ENCODE measurements around the gene MYCBP2.

The MYCBP2 gene

DNA sequence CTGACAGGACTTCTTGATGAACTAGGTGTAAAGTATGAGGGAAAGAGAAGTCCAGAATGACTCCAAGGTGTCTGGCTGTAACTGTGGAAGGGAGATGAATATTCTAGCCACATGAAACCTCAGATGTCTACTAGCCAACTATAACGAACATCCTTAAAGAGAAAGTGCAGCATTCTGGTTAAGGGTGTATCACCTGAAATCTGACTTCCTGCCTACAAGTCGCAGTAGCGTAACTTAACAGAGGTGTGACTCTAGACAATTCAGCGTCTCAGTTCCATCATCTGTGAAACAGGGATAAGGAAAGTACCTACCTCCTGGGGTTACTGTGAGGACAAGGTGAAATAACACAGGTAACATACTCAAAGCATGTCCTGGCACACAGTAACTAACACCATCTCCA lies 154.2 kb downstream of the MYCBP2 start:
- H3K36me3 ChIP-seq (ENCODE audit: control insufficient read depth, insufficient read depth, low read length), result no peaks in the 10 kb centered on the region
- H4K5ac ChIP-seq (ENCODE audit: low read length), result no peak overlapping the region
- H2AK5ac ChIP-seq (ENCODE audit: low read length), result no peak overlapping the region
- H3K4me3 ChIP-seq (ENCODE audit: low read length), result no peak overlapping the region
- no peaks in the 10 kb centered on the region for H3K4me1 ChIP-seq (ENCODE audit: control insufficient read depth, low read depth, low read length)
- no peak overlapping the region for H2BK15ac ChIP-seq (replicated peaks; ENCODE audit: low read depth)
- H2BK120ac ChIP-seq (ENCODE audit: low read depth, low read length), result no peak overlapping the region
- H3K27me3 ChIP-seq (ENCODE audit: insufficient read depth, low read length, poor library complexity), result no peaks in the 10 kb centered on the region
- H3K79me2 ChIP-seq (ENCODE audit: control insufficient read depth, insufficient read depth, low read length), result no peaks in the 10 kb centered on the region
- H3K9ac ChIP-seq (ENCODE audit: low read length), result no peak overlapping the region
- no peak overlapping the region for H3K27ac ChIP-seq (ENCODE audit: low read depth, low read length)
- no peak for DNase-seq
- no peaks in the 10 kb centered on the region for H3K79me1 ChIP-seq (ENCODE audit: low read length)
- H3K23ac ChIP-seq (ENCODE audit: low read length), result no peak overlapping the region
- H2BK5ac ChIP-seq (ENCODE audit: low read length), result no peak overlapping the region
- whole genome bisulfite sequencing (ENCODE audit: extremely low coverage, insufficient coverage, low lambda C conversion rate), result no CpG with 5 or more reads among the region's 4 CpGs
- H4K8ac ChIP-seq (ENCODE audit: low read depth, low read length), result no peak overlapping the region
- no peak overlapping the region for H3K4ac ChIP-seq (ENCODE audit: low read depth, low read length)
- H3K18ac ChIP-seq (ENCODE audit: low read length), result no peak overlapping the region
- no peak overlapping the region for H3K4me2 ChIP-seq (ENCODE audit: low read length)
- no peak overlapping the region for H3K56ac ChIP-seq (ENCODE audit: low read length)

DNA sequence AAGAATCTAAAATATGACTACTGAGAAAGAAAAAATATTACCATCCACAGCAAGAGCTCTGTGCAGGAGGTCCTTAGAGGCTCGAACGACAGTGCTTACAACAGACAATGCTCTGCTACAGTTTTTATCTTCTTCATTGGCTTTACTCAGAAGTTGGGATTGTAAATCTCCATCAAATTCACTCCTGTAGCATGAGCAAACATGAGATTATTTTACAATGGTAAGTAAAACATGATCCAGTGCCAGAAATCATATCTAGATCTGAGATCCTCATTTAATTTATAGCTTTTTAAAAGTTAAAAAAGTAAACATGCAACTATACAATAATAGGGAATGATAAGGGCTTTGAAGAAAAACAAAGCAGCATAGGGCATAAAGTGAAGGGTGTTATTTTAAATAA lies 155.4 kb downstream of the MYCBP2 start:
- Histone ChIP-seq H3K36me3 (ENCODE audit: control insufficient read depth, insufficient read depth, low read length) (no peaks in the 10 kb centered on the region), H3K56ac (ENCODE audit: low read length) (no peak overlapping the region), H3K18ac (ENCODE audit: low read length) (no peak overlapping the region), H3K4ac (ENCODE audit: low read depth, low read length) (no peak overlapping the region), H3K79me1 (ENCODE audit: low read length) (no peaks in the 10 kb centered on the region), H3K23ac (ENCODE audit: low read length) (no peak overlapping the region), H3K27ac (ENCODE audit: low read depth, low read length) (no peak overlapping the region), H2BK5ac (ENCODE audit: low read length) (no peak overlapping the region), H2BK120ac (ENCODE audit: low read depth, low read length) (no peak overlapping the region), H3K27me3 (ENCODE audit: insufficient read depth, low read length, poor library complexity) (no peaks in the 10 kb centered on the region), H3K4me1 (ENCODE audit: control insufficient read depth, low read depth, low read length) (no peaks in the 10 kb centered on the region), H2AK5ac (ENCODE audit: low read length) (no peak overlapping the region), H2BK15ac (replicated peaks; ENCODE audit: low read depth) (no peak overlapping the region), H4K8ac (ENCODE audit: low read depth, low read length) (no peak overlapping the region), H3K4me3 (ENCODE audit: low read length) (no peak overlapping the region), H3K9ac (ENCODE audit: low read length) (no peak overlapping the region), H4K5ac (ENCODE audit: low read length) (no peak overlapping the region), H3K79me2 (ENCODE audit: control insufficient read depth, insufficient read depth, low read length) (no peaks in the 10 kb centered on the region), H3K4me2 (ENCODE audit: low read length) (no peak overlapping the region)
- WGBS (ENCODE audit: extremely low coverage, insufficient coverage, low lambda C conversion rate), result no CpG with 5 or more reads among the region's 2 CpGs
- DNase-seq, result no peak

DNA sequence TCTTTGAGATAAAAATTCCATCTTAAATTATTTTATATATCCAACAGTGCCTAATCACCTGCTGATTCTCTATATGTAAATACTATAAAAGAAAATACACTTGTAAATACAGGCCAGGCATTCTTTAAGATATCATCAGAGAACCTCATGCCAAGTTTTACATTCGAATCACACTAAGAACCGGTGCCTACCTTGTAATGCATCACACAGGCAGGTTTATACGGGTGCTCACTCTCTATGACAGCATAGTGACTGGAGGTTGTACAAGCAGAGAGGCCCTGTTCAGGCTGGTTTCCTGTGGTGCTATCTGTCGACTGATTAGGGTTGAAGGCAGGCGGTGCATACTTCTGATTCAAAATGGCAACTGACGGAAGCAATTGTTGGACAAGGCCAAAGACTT lies 158.7 kb downstream of the MYCBP2 start:
- H4K5ac ChIP-seq (ENCODE audit: low read length), result no peak overlapping the region

DNA sequence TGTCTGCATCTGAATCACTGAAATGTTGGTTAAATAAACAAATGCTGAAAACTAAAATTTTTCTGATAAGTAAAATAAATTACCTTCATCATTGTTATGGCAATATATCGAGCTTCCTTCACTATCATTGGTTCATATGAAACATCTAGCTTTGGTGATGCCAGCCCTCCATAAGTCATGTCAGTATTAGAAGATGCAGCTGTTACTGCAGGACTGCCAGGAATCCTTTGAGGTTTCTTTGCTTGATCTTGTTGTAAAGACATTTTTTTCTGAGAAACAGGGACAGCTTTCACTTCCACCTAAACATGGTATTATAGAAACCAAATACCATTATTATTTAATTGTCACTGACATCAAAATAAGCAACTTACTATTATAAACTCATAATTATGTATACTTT lies 176.2 kb downstream of the MYCBP2 start:
- H2AK5ac ChIP-seq (ENCODE audit: low read length), result no peak overlapping the region

More for the DNA sequence above, 158.7 kb downstream of the MYCBP2 start:
- H3K4me1 ChIP-seq (ENCODE audit: control insufficient read depth, low read depth, low read length), result no peaks in the 10 kb centered on the region
- H3K4me3 ChIP-seq (ENCODE audit: low read length), result no peak overlapping the region
- no peak overlapping the region for H3K4ac ChIP-seq (ENCODE audit: low read depth, low read length)
- no peak overlapping the region for H2BK5ac ChIP-seq (ENCODE audit: low read length)
- no peak overlapping the region for H3K9ac ChIP-seq (ENCODE audit: low read length)
- H4K8ac ChIP-seq (ENCODE audit: low read depth, low read length), result no peak overlapping the region
- H3K36me3 ChIP-seq (ENCODE audit: control insufficient read depth, insufficient read depth, low read length), result no peaks in the 10 kb centered on the region
- no peak for DNase-seq
- H2BK120ac ChIP-seq (ENCODE audit: low read depth, low read length), result no peak overlapping the region
- no CpG with 5 or more reads among the region's 6 CpGs for WGBS (ENCODE audit: extremely low coverage, insufficient coverage, low lambda C conversion rate)
- no peaks in the 10 kb centered on the region for H3K27me3 ChIP-seq (ENCODE audit: insufficient read depth, low read length, poor library complexity)
- H2BK15ac ChIP-seq (replicated peaks; ENCODE audit: low read depth), result no peak overlapping the region
- no peak overlapping the region for H2AK5ac ChIP-seq (ENCODE audit: low read length)
- no peaks in the 10 kb centered on the region for H3K79me2 ChIP-seq (ENCODE audit: control insufficient read depth, insufficient read depth, low read length)
- no peak overlapping the region for H3K27ac ChIP-seq (ENCODE audit: low read depth, low read length)
- H3K23ac ChIP-seq (ENCODE audit: low read length), result no peak overlapping the region
- H3K56ac ChIP-seq (ENCODE audit: low read length), result no peak overlapping the region
- no peak overlapping the region for H3K4me2 ChIP-seq (ENCODE audit: low read length)
- no peak overlapping the region for H3K18ac ChIP-seq (ENCODE audit: low read length)
- no peaks in the 10 kb centered on the region for H3K79me1 ChIP-seq (ENCODE audit: low read length)

DNA sequence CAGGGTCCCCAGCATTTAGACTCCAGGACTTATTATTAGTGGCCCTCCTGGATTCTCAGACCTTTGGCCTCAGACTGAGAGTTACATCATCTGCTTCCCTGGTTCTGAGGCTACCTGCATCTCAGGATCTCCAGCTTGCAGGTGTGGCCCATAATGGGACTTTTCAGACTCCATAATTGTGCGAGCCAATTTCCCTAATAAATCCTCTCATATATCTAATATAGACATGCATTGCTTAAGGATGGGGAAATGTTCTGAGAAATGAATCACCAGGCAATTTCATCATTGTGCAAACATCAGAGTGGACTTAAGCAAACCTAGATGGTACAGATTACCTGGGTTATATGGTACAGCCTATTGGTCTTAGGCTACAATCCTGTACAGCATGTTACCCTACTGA lies 183.5 kb downstream of the MYCBP2 start:
- Histone ChIP-seq H3K79me1 (ENCODE audit: low read length) (no peaks in the 10 kb centered on the region), H4K8ac (ENCODE audit: low read depth, low read length) (no peak overlapping the region), H3K18ac (ENCODE audit: low read length) (no peak overlapping the region), H3K27ac (ENCODE audit: low read depth, low read length) (no peak overlapping the region), H2BK120ac (ENCODE audit: low read depth, low read length) (no peak overlapping the region), H3K79me2 (ENCODE audit: control insufficient read depth, insufficient read depth, low read length) (no peaks in the 10 kb centered on the region), H2BK5ac (ENCODE audit: low read length) (no peak overlapping the region), H3K4me3 (ENCODE audit: low read length) (no peak overlapping the region), H3K4me1 (ENCODE audit: control insufficient read depth, low read depth, low read length) (no peaks in the 10 kb centered on the region), H3K36me3 (ENCODE audit: control insufficient read depth, insufficient read depth, low read length) (no peaks in the 10 kb centered on the region), H3K4ac (ENCODE audit: low read depth, low read length) (no peak overlapping the region), H2BK15ac (replicated peaks; ENCODE audit: low read depth) (no peak overlapping the region), H3K56ac (ENCODE audit: low read length) (no peak overlapping the region), H3K27me3 (ENCODE audit: insufficient read depth, low read length, poor library complexity) (no peaks in the 10 kb centered on the region), H3K4me2 (ENCODE audit: low read length) (no peak overlapping the region), H2AK5ac (ENCODE audit: low read length) (no peak overlapping the region), H3K23ac (ENCODE audit: low read length) (no peak overlapping the region), H4K5ac (ENCODE audit: low read length) (no peak overlapping the region), H3K9ac (ENCODE audit: low read length) (no peak overlapping the region)
- no CpG with 5 or more reads among the region's 1 CpG for WGBS (ENCODE audit: extremely low coverage, insufficient coverage, low lambda C conversion rate)
- DNase-seq, result no peak

More for the DNA sequence above, 176.2 kb downstream of the MYCBP2 start:
- H3K79me2 ChIP-seq (ENCODE audit: control insufficient read depth, insufficient read depth, low read length), result no peaks in the 10 kb centered on the region
- no peak overlapping the region for H3K18ac ChIP-seq (ENCODE audit: low read length)
- no CpG with 5 or more reads among the region's 1 CpG for WGBS (ENCODE audit: extremely low coverage, insufficient coverage, low lambda C conversion rate)
- H3K79me1 ChIP-seq (ENCODE audit: low read length), result no peaks in the 10 kb centered on the region
- H3K56ac ChIP-seq (ENCODE audit: low read length), result no peak overlapping the region
- no peak overlapping the region for H3K27ac ChIP-seq (ENCODE audit: low read depth, low read length)
- H3K4ac ChIP-seq (ENCODE audit: low read depth, low read length), result no peak overlapping the region
- H3K4me3 ChIP-seq (ENCODE audit: low read length), result no peak overlapping the region
- no peaks in the 10 kb centered on the region for H3K36me3 ChIP-seq (ENCODE audit: control insufficient read depth, insufficient read depth, low read length)
- H4K5ac ChIP-seq (ENCODE audit: low read length), result no peak overlapping the region
- H4K8ac ChIP-seq (ENCODE audit: low read depth, low read length), result no peak overlapping the region
- no peak overlapping the region for H3K4me2 ChIP-seq (ENCODE audit: low read length)
- H3K9ac ChIP-seq (ENCODE audit: low read length), result no peak overlapping the region
- no peaks in the 10 kb centered on the region for H3K4me1 ChIP-seq (ENCODE audit: control insufficient read depth, low read depth, low read length)
- no peak for DNase-seq
- H3K27me3 ChIP-seq (ENCODE audit: insufficient read depth, low read length, poor library complexity), result no peaks in the 10 kb centered on the region
- H2BK5ac ChIP-seq (ENCODE audit: low read length), result no peak overlapping the region
- no peak overlapping the region for H3K23ac ChIP-seq (ENCODE audit: low read length)
- H2BK120ac ChIP-seq (ENCODE audit: low read depth, low read length), result no peak overlapping the region
- H2BK15ac ChIP-seq (replicated peaks; ENCODE audit: low read depth), result no peak overlapping the region

DNA sequence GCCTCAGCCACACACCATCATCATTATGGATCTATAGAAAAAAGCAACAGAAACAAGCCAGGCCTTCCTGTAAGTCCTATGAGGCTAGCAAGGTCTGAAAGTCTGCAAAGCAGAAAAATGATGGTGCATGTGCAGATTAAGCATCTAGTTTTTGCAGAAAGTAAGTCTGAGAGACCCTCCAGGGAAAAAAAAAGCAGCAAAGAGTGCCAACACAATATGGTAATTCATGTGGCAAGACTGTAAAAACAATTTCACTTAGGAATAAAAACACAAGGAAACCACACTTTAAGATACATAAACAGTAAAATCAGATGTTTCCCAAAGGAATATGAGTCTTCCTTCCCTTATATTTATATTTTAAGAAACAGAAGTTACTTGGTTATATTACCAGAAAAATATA lies 187.6 kb downstream of the MYCBP2 start:
- H3K56ac ChIP-seq (ENCODE audit: low read length), result no peak overlapping the region
- no peak overlapping the region for H2AK5ac ChIP-seq (ENCODE audit: low read length)
- no peak overlapping the region for H4K5ac ChIP-seq (ENCODE audit: low read length)
- H3K4me2 ChIP-seq (ENCODE audit: low read length), result no peak overlapping the region
- H3K4ac ChIP-seq (ENCODE audit: low read depth, low read length), result no peak overlapping the region
- no peak overlapping the region for H2BK15ac ChIP-seq (replicated peaks; ENCODE audit: low read depth)
- H3K36me3 ChIP-seq (ENCODE audit: control insufficient read depth, insufficient read depth, low read length), result no peaks in the 10 kb centered on the region
- H3K27me3 ChIP-seq (ENCODE audit: insufficient read depth, low read length, poor library complexity), result no peaks in the 10 kb centered on the region
- no peak overlapping the region for H3K9ac ChIP-seq (ENCODE audit: low read length)
- no peak overlapping the region for H3K18ac ChIP-seq (ENCODE audit: low read length)
- no peaks in the 10 kb centered on the region for H3K79me1 ChIP-seq (ENCODE audit: low read length)
- DNase-seq, result no peak
- no peaks in the 10 kb centered on the region for H3K4me1 ChIP-seq (ENCODE audit: control insufficient read depth, low read depth, low read length)
- no peak overlapping the region for H3K4me3 ChIP-seq (ENCODE audit: low read length)
- no peak overlapping the region for H2BK120ac ChIP-seq (ENCODE audit: low read depth, low read length)
- no peak overlapping the region for H3K23ac ChIP-seq (ENCODE audit: low read length)
- peak overlapping the region; percentile 56 for H4K8ac ChIP-seq (ENCODE audit: low read depth, low read length)
- H3K27ac ChIP-seq (ENCODE audit: low read depth, low read length), result no peak overlapping the region
- no peak overlapping the region for H2BK5ac ChIP-seq (ENCODE audit: low read length)
- no peaks in the 10 kb centered on the region for H3K79me2 ChIP-seq (ENCODE audit: control insufficient read depth, insufficient read depth, low read length)

Data from mesendoderm (in vitro differentiated cells).